ENCODE measurements around the gene RYR3.

Gene RYR3

DNA sequence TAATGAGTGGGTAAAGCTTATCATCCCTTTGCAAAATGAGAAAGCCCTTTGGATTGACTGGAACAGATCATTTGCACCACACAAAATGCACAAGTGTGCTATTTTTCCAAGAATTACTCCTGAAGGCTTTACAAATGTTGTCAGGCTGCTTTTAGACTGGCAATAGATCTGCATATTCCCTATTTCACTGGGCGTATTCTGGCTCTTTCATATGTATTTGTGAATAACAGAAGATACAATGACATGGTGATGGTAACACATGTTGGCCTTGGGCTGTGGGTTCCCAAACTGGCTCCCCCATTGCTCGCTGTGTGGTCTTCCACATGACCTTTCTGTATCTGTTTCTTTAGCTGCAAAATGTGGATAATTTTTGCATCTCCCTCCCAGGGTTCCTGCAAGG, 354.2 kb downstream of the RYR3 start:
- H2AFZ ChIP-seq (ENCODE audit: insufficient read depth, low read length, poor library complexity): no peak overlapping the region
- no CpG with 5 or more reads among the region's 2 CpGs for WGBS (ENCODE audit: extremely low coverage, insufficient coverage, insufficient read length)
- no peak overlapping the region for H2BK120ac ChIP-seq (ENCODE audit: insufficient read depth, low read length, poor library complexity)

GRCh38 chr15:33670567-33670966, 359.8 kb downstream of the RYR3 start:
- Histone ChIP-seq H3K14ac (ENCODE audit: low read length) (no peak overlapping the region), H4K8ac (ENCODE audit: low read depth, low read length) (no peak overlapping the region), H3K4me3 (ENCODE audit: low read depth, low read length) (no peak overlapping the region), H3K4me2 (ENCODE audit: low read length) (no peak overlapping the region), H2AFZ (ENCODE audit: insufficient read depth, low read length, poor library complexity) (no peak overlapping the region), H3K27me3 (ENCODE audit: insufficient read depth, low read length) (no peaks in the 10 kb centered on the region), H4K91ac (ENCODE audit: low read depth, low read length) (no peak overlapping the region), H3K9me3 (ENCODE audit: insufficient read depth, low read depth, low read length) (no peaks in the 10 kb centered on the region), H2BK5ac (ENCODE audit: low read depth, low read length, poor library complexity) (no peak overlapping the region), H3K79me1 (ENCODE audit: low read length) (no peaks in the 10 kb centered on the region), H2BK12ac (ENCODE audit: low read length) (no peak overlapping the region), H3K4ac (ENCODE audit: low read depth, low read length) (no peak overlapping the region), H4K12ac (ENCODE audit: low read depth, low read length) (no peak overlapping the region), H3K79me2 (ENCODE audit: control insufficient read depth, insufficient read depth, low read length, poor library complexity) (no peaks in the 10 kb centered on the region), H3K27ac (ENCODE audit: low read depth, low read length) (no peak overlapping the region), H3K18ac (ENCODE audit: low read length) (no peak overlapping the region), H2AK5ac (ENCODE audit: low read length) (no peak overlapping the region), H3K36me3 (ENCODE audit: control insufficient read depth in 1 of 2, insufficient read depth in 2 of 2, low read length in 2 of 2) (peaks cover 0 to 3% of the 10 kb centered on the region in 2 experiments), H3K23ac (ENCODE audit: low read length) (no peak overlapping the region), H3K9ac (ENCODE audit: low read length) (no peak overlapping the region), H2BK120ac (ENCODE audit: insufficient read depth, low read length, poor library complexity) (no peak overlapping the region), H3K4me1 (ENCODE audit: control insufficient read depth in 1 of 2, insufficient read depth in 2 of 2, low read length in 2 of 2) (no peaks in the 10 kb centered on the region)
- WGBS (ENCODE audit: extremely low coverage, insufficient coverage, insufficient read length): no CpG with 5 or more reads among the region's 3 CpGs
- DNase-seq: no peak

More for the DNA sequence above, 354.2 kb downstream of the RYR3 start:
- Histone ChIP-seq H2AK5ac (ENCODE audit: low read length) (no peak overlapping the region), H2BK5ac (ENCODE audit: low read depth, low read length, poor library complexity) (no peak overlapping the region), H3K27ac (ENCODE audit: low read depth, low read length) (no peak overlapping the region), H3K4me3 (ENCODE audit: low read depth, low read length) (no peak overlapping the region), H3K23ac (ENCODE audit: low read length) (no peak overlapping the region), H3K9me3 (ENCODE audit: insufficient read depth, low read depth, low read length) (no peaks in the 10 kb centered on the region), H3K27me3 (ENCODE audit: insufficient read depth, low read length) (no peaks in the 10 kb centered on the region), H3K9ac (ENCODE audit: low read length) (no peak overlapping the region), H3K4me1 (ENCODE audit: control insufficient read depth in 1 of 2, insufficient read depth in 2 of 2, low read length in 2 of 2) (no peaks in the 10 kb centered on the region), H3K4ac (ENCODE audit: low read depth, low read length) (no peak overlapping the region), H4K8ac (ENCODE audit: low read depth, low read length) (no peak overlapping the region), H4K12ac (ENCODE audit: low read depth, low read length) (no peak overlapping the region), H4K91ac (ENCODE audit: low read depth, low read length) (no peak overlapping the region), H3K18ac (ENCODE audit: low read length) (no peak overlapping the region), H3K79me2 (ENCODE audit: control insufficient read depth, insufficient read depth, low read length, poor library complexity) (no peaks in the 10 kb centered on the region), H3K4me2 (ENCODE audit: low read length) (no peak overlapping the region), H3K79me1 (ENCODE audit: low read length) (no peaks in the 10 kb centered on the region), H3K36me3 (ENCODE audit: control insufficient read depth in 1 of 2, insufficient read depth in 2 of 2, low read length in 2 of 2) (peaks cover 11 to 16% of the 10 kb centered on the region in 2 experiments), H3K14ac (ENCODE audit: low read length) (no peak overlapping the region), H2BK12ac (ENCODE audit: low read length) (no peak overlapping the region)
- DNase-seq: no peak

DNA sequence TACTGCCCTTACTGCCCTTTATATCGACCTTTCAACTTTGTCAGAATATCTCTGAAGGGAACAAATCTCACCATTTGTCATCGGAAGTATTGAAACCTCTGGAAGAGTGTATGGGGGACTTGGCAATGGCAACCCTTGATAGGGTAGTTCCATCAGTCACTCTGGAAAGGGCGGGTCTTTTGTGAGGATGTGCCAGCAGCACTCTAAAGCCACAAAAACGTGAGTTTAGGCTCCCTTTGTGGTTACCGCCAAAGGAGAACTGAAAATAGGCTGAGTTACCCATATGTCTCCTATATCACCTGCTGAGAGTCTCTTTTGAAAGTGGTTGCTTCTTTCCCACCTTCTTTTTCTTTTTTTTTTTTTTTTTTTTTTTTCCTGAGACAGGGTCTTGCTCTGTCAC, 360.7 kb downstream of the RYR3 start:
- H3K9me3 ChIP-seq (ENCODE audit: insufficient read depth, low read depth, low read length): no peaks in the 10 kb centered on the region
- H3K27me3 ChIP-seq (ENCODE audit: insufficient read depth, low read length): no peaks in the 10 kb centered on the region
- no peak overlapping the region for H2AFZ ChIP-seq (ENCODE audit: insufficient read depth, low read length, poor library complexity)
- no peak overlapping the region for H2BK5ac ChIP-seq (ENCODE audit: low read depth, low read length, poor library complexity)
- no peak overlapping the region for H4K12ac ChIP-seq (ENCODE audit: low read depth, low read length)
- no peak overlapping the region for H2BK120ac ChIP-seq (ENCODE audit: insufficient read depth, low read length, poor library complexity)
- no peak for DNase-seq
- H3K23ac ChIP-seq (ENCODE audit: low read length): no peak overlapping the region
- no peaks in the 10 kb centered on the region for H3K79me2 ChIP-seq (ENCODE audit: control insufficient read depth, insufficient read depth, low read length, poor library complexity)
- H3K4ac ChIP-seq (ENCODE audit: low read depth, low read length): no peak overlapping the region
- no peak overlapping the region for H3K27ac ChIP-seq (ENCODE audit: low read depth, low read length)
- no peak overlapping the region for H2BK12ac ChIP-seq (ENCODE audit: low read length)
- no peaks in the 10 kb centered on the region for H3K4me1 ChIP-seq (ENCODE audit: control insufficient read depth in 1 of 2, insufficient read depth in 2 of 2, low read length in 2 of 2)
- H2AK5ac ChIP-seq (ENCODE audit: low read length): no peak overlapping the region
- H3K36me3 ChIP-seq (ENCODE audit: control insufficient read depth in 1 of 2, insufficient read depth in 2 of 2, low read length in 2 of 2): peaks cover 0 to 3% of the 10 kb centered on the region in 2 experiments
- H4K8ac ChIP-seq (ENCODE audit: low read depth, low read length): no peak overlapping the region
- no peak overlapping the region for H3K4me3 ChIP-seq (ENCODE audit: low read depth, low read length)
- no peak overlapping the region for H3K4me2 ChIP-seq (ENCODE audit: low read length)
- H3K14ac ChIP-seq (ENCODE audit: low read length): no peak overlapping the region
- no peaks in the 10 kb centered on the region for H3K79me1 ChIP-seq (ENCODE audit: low read length)
- no peak overlapping the region for H4K91ac ChIP-seq (ENCODE audit: low read depth, low read length)
- no peak overlapping the region for H3K9ac ChIP-seq (ENCODE audit: low read length)
- no CpG with 5 or more reads among the region's 5 CpGs for WGBS (ENCODE audit: extremely low coverage, insufficient coverage, insufficient read length)
- H3K18ac ChIP-seq (ENCODE audit: low read length): no peak overlapping the region

GRCh38 chr15:33675246-33675645, 364.5 kb downstream of the RYR3 start:
- H3K4me2 ChIP-seq (ENCODE audit: low read length): no peak overlapping the region
- WGBS (ENCODE audit: extremely low coverage, insufficient coverage, insufficient read length): no CpG with 5 or more reads among the region's 4 CpGs
- peak in 1 of 2 donors; percentile 57 for DNase-seq
- no peak overlapping the region for H2AK5ac ChIP-seq (ENCODE audit: low read length)
- H2BK12ac ChIP-seq (ENCODE audit: low read length): no peak overlapping the region
- H3K23ac ChIP-seq (ENCODE audit: low read length): no peak overlapping the region
- no peaks in the 10 kb centered on the region for H3K79me2 ChIP-seq (ENCODE audit: control insufficient read depth, insufficient read depth, low read length, poor library complexity)
- no peaks in the 10 kb centered on the region for H3K27me3 ChIP-seq (ENCODE audit: insufficient read depth, low read length)
- no peaks in the 10 kb centered on the region for H3K79me1 ChIP-seq (ENCODE audit: low read length)
- H4K8ac ChIP-seq (ENCODE audit: low read depth, low read length): no peak overlapping the region
- H4K12ac ChIP-seq (ENCODE audit: low read depth, low read length): no peak overlapping the region
- H3K9ac ChIP-seq (ENCODE audit: low read length): no peak overlapping the region
- no peak overlapping the region for H2AFZ ChIP-seq (ENCODE audit: insufficient read depth, low read length, poor library complexity)
- no peaks in the 10 kb centered on the region for H3K4me1 ChIP-seq (ENCODE audit: control insufficient read depth in 1 of 2, insufficient read depth in 2 of 2, low read length in 2 of 2)
- H3K4me3 ChIP-seq (ENCODE audit: low read depth, low read length): no peak overlapping the region
- H3K4ac ChIP-seq (ENCODE audit: low read depth, low read length): no peak overlapping the region
- H2BK120ac ChIP-seq (ENCODE audit: insufficient read depth, low read length, poor library complexity): no peak overlapping the region
- H3K14ac ChIP-seq (ENCODE audit: low read length): no peak overlapping the region
- no peak overlapping the region for H4K91ac ChIP-seq (ENCODE audit: low read depth, low read length)
- H3K27ac ChIP-seq (ENCODE audit: low read depth, low read length): no peak overlapping the region
- H3K9me3 ChIP-seq (ENCODE audit: insufficient read depth, low read depth, low read length): no peaks in the 10 kb centered on the region
- H3K18ac ChIP-seq (ENCODE audit: low read length): no peak overlapping the region
- H2BK5ac ChIP-seq (ENCODE audit: low read depth, low read length, poor library complexity): no peak overlapping the region
- peaks cover 0 to 3% of the 10 kb centered on the region in 2 experiments for H3K36me3 ChIP-seq (ENCODE audit: control insufficient read depth in 1 of 2, insufficient read depth in 2 of 2, low read length in 2 of 2)
